ENCODE data around the gene CD36.

The CD36 gene

DNA sequence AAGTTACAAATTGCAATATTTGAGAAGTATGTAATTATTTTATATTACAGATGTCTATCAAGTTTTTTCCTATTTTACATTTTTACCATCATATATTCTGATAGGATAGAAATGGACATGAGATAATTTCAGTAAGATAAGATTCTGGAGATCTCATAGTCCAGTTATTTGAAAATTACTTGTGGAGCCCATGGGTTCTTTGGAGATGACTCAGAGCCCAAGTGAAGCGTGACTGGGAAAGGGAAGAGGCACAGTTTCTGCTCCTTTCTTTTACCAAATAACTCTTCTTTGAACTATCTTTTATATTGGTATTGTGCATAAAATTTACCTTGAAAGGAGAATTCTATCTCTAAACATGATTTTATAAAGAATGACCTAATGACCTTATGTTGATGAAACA is 2.4 kb downstream of the CD36 start:
- POLR2A ChIA-PET: no interaction called here
- no peak overlapping the region for H3K4me3 ChIP-seq (ENCODE audit: low read depth, low read length)
- no peaks in the 10 kb centered on the region for H3K9me3 ChIP-seq (ENCODE audit: control insufficient read depth, insufficient read depth, low read depth, low read length)
- peaks cover 6% of the 10 kb centered on the region; the same call in 1 of the 2 replicates for H3K4me1 ChIP-seq (ENCODE audit: control insufficient read depth, insufficient read depth, low read length)
- CTCF ChIA-PET: no interaction called here
- no peaks in the 10 kb centered on the region for H3K36me3 ChIP-seq (ENCODE audit: control insufficient read depth in 2 of 2, insufficient read depth in 1 of 2, low read length in 2 of 2)
- H3K27ac ChIP-seq (ENCODE audit: extremely low read depth, low read depth, low read length): no peak overlapping the region
- TF ChIP-seq ZNF423 (tag by site-specific recombination; IDR thresholded peaks at IDR 0.05): no peak
- no peak for TF ChIP-seq ZNF211 (tag by site-specific recombination; IDR thresholded peaks at IDR 0.05; ENCODE audit: low read depth)
- TF ChIP-seq ZBTB48 (tag by site-specific recombination; IDR thresholded peaks at IDR 0.05): no peak

DNA sequence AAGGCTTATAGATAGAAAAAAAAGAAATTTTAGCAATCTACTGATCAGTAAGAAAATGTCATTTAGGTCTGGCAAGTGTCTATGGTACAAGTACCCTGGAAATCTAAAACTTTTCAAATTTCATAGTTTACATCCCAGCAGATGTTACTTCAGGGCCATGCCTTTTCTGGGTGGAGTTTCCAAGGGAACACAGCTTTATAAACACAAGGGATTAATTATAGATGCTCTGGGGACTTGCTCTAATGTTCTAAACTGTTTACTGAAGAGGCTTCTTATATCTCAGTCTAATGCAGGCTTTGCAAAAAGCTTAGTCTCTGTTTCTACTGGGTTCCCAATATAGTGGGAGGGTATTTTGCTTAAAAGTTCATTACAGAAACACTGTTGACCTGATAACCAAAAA is 3.1 kb downstream of the CD36 start:
- TF ChIP-seq, protein P1, sequence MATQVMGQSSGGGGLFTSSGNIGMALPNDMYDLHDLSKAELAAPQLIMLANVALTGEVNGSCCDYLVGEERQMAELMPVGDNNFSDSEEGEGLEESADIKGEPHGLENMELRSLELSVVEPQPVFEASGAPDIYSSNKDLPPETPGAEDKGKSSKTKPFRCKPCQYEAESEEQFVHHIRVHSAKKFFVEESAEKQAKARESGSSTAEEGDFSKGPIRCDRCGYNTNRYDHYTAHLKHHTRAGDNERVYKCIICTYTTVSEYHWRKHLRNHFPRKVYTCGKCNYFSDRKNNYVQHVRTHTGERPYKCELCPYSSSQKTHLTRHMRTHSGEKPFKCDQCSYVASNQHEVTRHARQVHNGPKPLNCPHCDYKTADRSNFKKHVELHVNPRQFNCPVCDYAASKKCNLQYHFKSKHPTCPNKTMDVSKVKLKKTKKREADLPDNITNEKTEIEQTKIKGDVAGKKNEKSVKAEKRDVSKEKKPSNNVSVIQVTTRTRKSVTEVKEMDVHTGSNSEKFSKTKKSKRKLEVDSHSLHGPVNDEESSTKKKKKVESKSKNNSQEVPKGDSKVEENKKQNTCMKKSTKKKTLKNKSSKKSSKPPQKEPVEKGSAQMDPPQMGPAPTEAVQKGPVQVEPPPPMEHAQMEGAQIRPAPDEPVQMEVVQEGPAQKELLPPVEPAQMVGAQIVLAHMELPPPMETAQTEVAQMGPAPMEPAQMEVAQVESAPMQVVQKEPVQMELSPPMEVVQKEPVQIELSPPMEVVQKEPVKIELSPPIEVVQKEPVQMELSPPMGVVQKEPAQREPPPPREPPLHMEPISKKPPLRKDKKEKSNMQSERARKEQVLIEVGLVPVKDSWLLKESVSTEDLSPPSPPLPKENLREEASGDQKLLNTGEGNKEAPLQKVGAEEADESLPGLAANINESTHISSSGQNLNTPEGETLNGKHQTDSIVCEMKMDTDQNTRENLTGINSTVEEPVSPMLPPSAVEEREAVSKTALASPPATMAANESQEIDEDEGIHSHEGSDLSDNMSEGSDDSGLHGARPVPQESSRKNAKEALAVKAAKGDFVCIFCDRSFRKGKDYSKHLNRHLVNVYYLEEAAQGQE (tag by site-specific recombination; IDR thresholded peaks at IDR 0.05): no peak
- no peak for TF ChIP-seq ZNF184 (tag by site-specific recombination; IDR thresholded peaks at IDR 0.05)
- TF ChIP-seq, protein P2, sequence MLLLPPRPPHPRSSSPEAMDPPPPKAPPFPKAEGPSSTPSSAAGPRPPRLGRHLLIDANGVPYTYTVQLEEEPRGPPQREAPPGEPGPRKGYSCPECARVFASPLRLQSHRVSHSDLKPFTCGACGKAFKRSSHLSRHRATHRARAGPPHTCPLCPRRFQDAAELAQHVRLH (tag by site-specific recombination; IDR thresholded peaks at IDR 0.05): no peak
- TF ChIP-seq ZNF37A (tag by site-specific recombination; IDR thresholded peaks at IDR 0.05): no peak
- no peak for TF ChIP-seq ZNF239 (tag by site-specific recombination; IDR thresholded peaks at IDR 0.05)
- no peak for TF ChIP-seq ZNF354C (tag by site-specific recombination; IDR thresholded peaks at IDR 0.05; ENCODE audit: borderline replicate concordance, low read depth)
- TF ChIP-seq, protein P3, sequence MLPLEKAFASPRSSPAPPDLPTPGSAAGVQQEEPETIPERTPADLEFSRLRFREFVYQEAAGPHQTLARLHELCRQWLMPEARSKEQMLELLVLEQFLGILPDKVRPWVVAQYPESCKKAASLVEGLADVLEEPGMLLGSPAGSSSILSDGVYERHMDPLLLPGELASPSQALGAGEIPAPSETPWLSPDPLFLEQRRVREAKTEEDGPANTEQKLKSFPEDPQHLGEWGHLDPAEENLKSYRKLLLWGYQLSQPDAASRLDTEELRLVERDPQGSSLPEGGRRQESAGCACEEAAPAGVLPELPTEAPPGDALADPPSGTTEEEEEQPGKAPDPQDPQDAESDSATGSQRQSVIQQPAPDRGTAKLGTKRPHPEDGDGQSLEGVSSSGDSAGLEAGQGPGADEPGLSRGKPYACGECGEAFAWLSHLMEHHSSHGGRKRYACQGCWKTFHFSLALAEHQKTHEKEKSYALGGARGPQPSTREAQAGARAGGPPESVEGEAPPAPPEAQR (tag by site-specific recombination; IDR thresholded peaks at IDR 0.05): no peak
- TF ChIP-seq, protein P4, sequence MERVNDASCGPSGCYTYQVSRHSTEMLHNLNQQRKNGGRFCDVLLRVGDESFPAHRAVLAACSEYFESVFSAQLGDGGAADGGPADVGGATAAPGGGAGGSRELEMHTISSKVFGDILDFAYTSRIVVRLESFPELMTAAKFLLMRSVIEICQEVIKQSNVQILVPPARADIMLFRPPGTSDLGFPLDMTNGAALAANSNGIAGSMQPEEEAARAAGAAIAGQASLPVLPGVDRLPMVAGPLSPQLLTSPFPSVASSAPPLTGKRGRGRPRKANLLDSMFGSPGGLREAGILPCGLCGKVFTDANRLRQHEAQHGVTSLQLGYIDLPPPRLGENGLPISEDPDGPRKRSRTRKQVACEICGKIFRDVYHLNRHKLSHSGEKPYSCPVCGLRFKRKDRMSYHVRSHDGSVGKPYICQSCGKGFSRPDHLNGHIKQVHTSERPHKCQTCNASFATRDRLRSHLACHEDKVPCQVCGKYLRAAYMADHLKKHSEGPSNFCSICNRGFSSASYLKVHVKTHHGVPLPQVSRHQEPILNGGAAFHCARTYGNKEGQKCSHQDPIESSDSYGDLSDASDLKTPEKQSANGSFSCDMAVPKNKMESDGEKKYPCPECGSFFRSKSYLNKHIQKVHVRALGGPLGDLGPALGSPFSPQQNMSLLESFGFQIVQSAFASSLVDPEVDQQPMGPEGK (tag by site-specific recombination; IDR thresholded peaks at IDR 0.05): no peak
- no peak for TF ChIP-seq SP7 (tag by site-specific recombination; IDR thresholded peaks at IDR 0.05)
- TF ChIP-seq, protein P5, sequence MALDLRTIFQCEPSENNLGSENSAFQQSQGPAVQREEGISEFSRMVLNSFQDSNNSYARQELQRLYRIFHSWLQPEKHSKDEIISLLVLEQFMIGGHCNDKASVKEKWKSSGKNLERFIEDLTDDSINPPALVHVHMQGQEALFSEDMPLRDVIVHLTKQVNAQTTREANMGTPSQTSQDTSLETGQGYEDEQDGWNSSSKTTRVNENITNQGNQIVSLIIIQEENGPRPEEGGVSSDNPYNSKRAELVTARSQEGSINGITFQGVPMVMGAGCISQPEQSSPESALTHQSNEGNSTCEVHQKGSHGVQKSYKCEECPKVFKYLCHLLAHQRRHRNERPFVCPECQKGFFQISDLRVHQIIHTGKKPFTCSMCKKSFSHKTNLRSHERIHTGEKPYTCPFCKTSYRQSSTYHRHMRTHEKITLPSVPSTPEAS (tag by site-specific recombination; IDR thresholded peaks at IDR 0.05): no peak
- TF ChIP-seq, protein P6, sequence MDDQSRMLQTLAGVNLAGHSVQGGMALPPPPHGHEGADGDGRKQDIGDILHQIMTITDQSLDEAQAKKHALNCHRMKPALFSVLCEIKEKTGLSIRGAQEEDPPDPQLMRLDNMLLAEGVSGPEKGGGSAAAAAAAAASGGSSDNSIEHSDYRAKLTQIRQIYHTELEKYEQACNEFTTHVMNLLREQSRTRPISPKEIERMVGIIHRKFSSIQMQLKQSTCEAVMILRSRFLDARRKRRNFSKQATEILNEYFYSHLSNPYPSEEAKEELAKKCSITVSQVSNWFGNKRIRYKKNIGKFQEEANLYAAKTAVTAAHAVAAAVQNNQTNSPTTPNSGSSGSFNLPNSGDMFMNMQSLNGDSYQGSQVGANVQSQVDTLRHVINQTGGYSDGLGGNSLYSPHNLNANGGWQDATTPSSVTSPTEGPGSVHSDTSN (CRISPR knock-in tag; IDR thresholded peaks at IDR 0.05): no peak
- H3K9me3 ChIP-seq (ENCODE audit: control insufficient read depth, insufficient read depth, low read depth, low read length): no peaks in the 10 kb centered on the region
- no peaks in the 10 kb centered on the region for H3K36me3 ChIP-seq (ENCODE audit: control insufficient read depth in 2 of 2, insufficient read depth in 1 of 2, low read length in 2 of 2)
- CTCF ChIA-PET: interaction anchor here (0.5 kb wide), 1 partner anchor 73 kb away, joined by 3 read pairs; no protein-coding TSS in a partner anchor
- POLR2A ChIA-PET: no interaction called here
- no peak overlapping the region for H3K27ac ChIP-seq (ENCODE audit: extremely low read depth, low read depth, low read length)
- peaks cover 6% of the 10 kb centered on the region; the same call in 1 of the 2 replicates for H3K4me1 ChIP-seq (ENCODE audit: control insufficient read depth, insufficient read depth, low read length)
- no peak overlapping the region for H3K4me3 ChIP-seq (ENCODE audit: low read depth, low read length)
